AG08395 (cell line): Measurements from ENCODE around the gene DNASE1L3.

Experiments
- DNase-seq: peaks from one replicate; pipeline ENCODE4 v3.0.0; 2012; ENCODE audit warnings: mixed read lengths, low spot score

The DNASE1L3 gene

GRCh38 chr3:58200121-58200709 lies 10.6 kb downstream of the DNASE1L3 start:
- no peak for DNase-seq

GRCh38 chr3:58198804-58199203 lies 12.0 kb downstream of the DNASE1L3 start:
- no peak for DNase-seq

GRCh38 chr3:58198362-58198761 lies 12.4 kb downstream of the DNASE1L3 start:
- no peak for DNase-seq

- no peak for DNase-seq
These were observed 13.2 kb downstream of the DNASE1L3 start for GRCh38 chr3:58197588-58197987.

GRCh38 chr3:58193682-58194407 lies 16.9 kb downstream of the DNASE1L3 start:
- DNase-seq = no peak

- DNase-seq = no peak
These were observed 18.7 kb downstream of the DNASE1L3 start for GRCh38 chr3:58192069-58192468.

GRCh38 chr3:58191361-58191991 lies 19.3 kb downstream of the DNASE1L3 start:
- no peak for DNase-seq

GRCh38 chr3:58190882-58191281 lies 19.9 kb downstream of the DNASE1L3 start:
- no peak for DNase-seq

- DNase-seq = no peak
These were observed 20.5 kb downstream of the DNASE1L3 start for GRCh38 chr3:58190291-58190690.

GRCh38 chr3:58189691-58190090 lies 21.1 kb downstream of the DNASE1L3 start:
- no peak for DNase-seq

GRCh38 chr3:58188921-58189451 lies 21.8 kb downstream of the DNASE1L3 start:
- DNase-seq = no peak

- no peak for DNase-seq
These were observed 22.6 kb downstream of the DNASE1L3 start for GRCh38 chr3:58188173-58188564.

GRCh38 chr3:58184982-58185360 lies 25.8 kb downstream of the DNASE1L3 start:
- DNase-seq = no peak

- DNase-seq = no peak
These were observed 26.3 kb downstream of the DNASE1L3 start for GRCh38 chr3:58184309-58184981.

- no peak for DNase-seq
These were observed 26.9 kb downstream of the DNASE1L3 start for GRCh38 chr3:58183891-58184290.

GRCh38 chr3:58183221-58183620 lies 27.6 kb downstream of the DNASE1L3 start:
- no peak for DNase-seq

GRCh38 chr3:58180940-58181587 lies 29.7 kb downstream of the DNASE1L3 start:
- DNase-seq = no peak

- no peak for DNase-seq
These were observed 30.5 kb downstream of the DNASE1L3 start for GRCh38 chr3:58180099-58180880.

GRCh38 chr3:58179235-58180098 lies 31.3 kb downstream of the DNASE1L3 start:
- no peak for DNase-seq

GRCh38 chr3:58178528-58179234 lies 32.1 kb downstream of the DNASE1L3 start:
- no peak for DNase-seq
